ENCODE results near the gene ST8SIA2. TPM values are rescaled to one million over a fixed set of nuclear protein-coding genes. Genes with fewer than 3 reads are reported as not detected.

ST8SIA2 gene
- total RNA-seq, 4 donors from 2014 or later: not detected

GRCh38 chr15:92462424-92463125 lies 68.9 kb downstream of the ST8SIA2 start:
- H3K36me3 ChIP-seq: no peaks in the 10 kb centered on the region
- no peaks in the 10 kb centered on the region for H3K9me3 ChIP-seq
- H3K27me3 ChIP-seq: no peaks in the 10 kb centered on the region
- TF ChIP-seq CTCF (IDR thresholded peaks at IDR 0.05) (no peak), POLR2A (IDR thresholded peaks at IDR 0.05) (no peak)
- H3K27ac ChIP-seq: no peak overlapping the region
- no peak for DNase-seq
- H3K4me3 ChIP-seq: no peak overlapping the region
- no peaks in the 10 kb centered on the region for H3K4me1 ChIP-seq

- TF ChIP-seq POLR2A (IDR thresholded peaks at IDR 0.05): no peak
- Histone ChIP-seq H3K4me1 (no peaks in the 10 kb centered on the region), H3K27me3 (no peaks in the 10 kb centered on the region)
Measured at GRCh38 chr15:92463352-92463751, 69.7 kb downstream of the ST8SIA2 start.

GRCh38 chr15:92463826-92464225 lies 70.1 kb downstream of the ST8SIA2 start:
- H3K4me3 ChIP-seq: no peak overlapping the region
- no peak overlapping the region for H3K27ac ChIP-seq
- H3K36me3 ChIP-seq: no peaks in the 10 kb centered on the region
- H3K9me3 ChIP-seq: no peaks in the 10 kb centered on the region
- H3K27me3 ChIP-seq: no peaks in the 10 kb centered on the region
- no peak for TF ChIP-seq POLR2A (IDR thresholded peaks at IDR 0.05)
- TF ChIP-seq CTCF (IDR thresholded peaks at IDR 0.05): no peak
- no peaks in the 10 kb centered on the region for H3K4me1 ChIP-seq
- no peak for DNase-seq

More at GRCh38 chr15:92463352-92463751, 69.7 kb downstream of the ST8SIA2 start:
- Histone ChIP-seq H3K36me3 (no peaks in the 10 kb centered on the region), H3K27ac (no peak overlapping the region), H3K9me3 (no peaks in the 10 kb centered on the region), H3K4me3 (no peak overlapping the region)
- DNase-seq: no peak

- no peaks in the 10 kb centered on the region for H3K36me3 ChIP-seq
- TF ChIP-seq POLR2A (IDR thresholded peaks at IDR 0.05) (no peak), CTCF (IDR thresholded peaks at IDR 0.05) (no peak)
- no peak overlapping the region for H3K27ac ChIP-seq
- no peak for DNase-seq
- H3K4me3 ChIP-seq: no peak overlapping the region
- H3K4me1 ChIP-seq: no peaks in the 10 kb centered on the region
- no peaks in the 10 kb centered on the region for H3K9me3 ChIP-seq
- no peaks in the 10 kb centered on the region for H3K27me3 ChIP-seq
Measured at GRCh38 chr15:92466834-92467233, 73.2 kb downstream of the ST8SIA2 start.

GRCh38 chr15:92467245-92467644 lies 73.6 kb downstream of the ST8SIA2 start:
- DNase-seq: no peak
- no peaks in the 10 kb centered on the region for H3K27me3 ChIP-seq
- no peak overlapping the region for H3K4me3 ChIP-seq
- H3K9me3 ChIP-seq: no peaks in the 10 kb centered on the region
- no peak for TF ChIP-seq POLR2A (IDR thresholded peaks at IDR 0.05)
- no peak for TF ChIP-seq CTCF (IDR thresholded peaks at IDR 0.05)
- H3K27ac ChIP-seq: no peak overlapping the region
- no peaks in the 10 kb centered on the region for H3K4me1 ChIP-seq
- no peaks in the 10 kb centered on the region for H3K36me3 ChIP-seq

GRCh38 chr15:92468991-92469390 lies 75.3 kb downstream of the ST8SIA2 start:
- H3K27ac ChIP-seq: no peak overlapping the region
- no peak for DNase-seq
- no peak overlapping the region for H3K4me3 ChIP-seq
- no peaks in the 10 kb centered on the region for H3K27me3 ChIP-seq
- H3K9me3 ChIP-seq: no peaks in the 10 kb centered on the region
- no peaks in the 10 kb centered on the region for H3K36me3 ChIP-seq
- TF ChIP-seq CTCF (IDR thresholded peaks at IDR 0.05): no peak
- no peak for TF ChIP-seq POLR2A (IDR thresholded peaks at IDR 0.05)
- H3K4me1 ChIP-seq: no peaks in the 10 kb centered on the region

Measured in Peyer's patch (tissue), 4 donors.